ENCODE measurements around the gene LRTM2. TPM values are rescaled to one million over a fixed set of nuclear protein-coding genes. Genes with fewer than 3 reads are reported as not detected.
A peak's percentile ranks its signal among the peaks of the same experiment; 100 is the strongest.

The LRTM2 gene
- total RNA-seq, 1 experiment from 2014 or later, result not detected

GRCh38 chr12:1829306-1829900, 9.0 kb downstream of the LRTM2 start:
- DNase-seq (ENCODE audit: low spot score), result no peak

GRCh38 chr12:1830401-1830845, 10.1 kb downstream of the LRTM2 start:
- DNase-seq (ENCODE audit: low spot score), result no peak

DNA sequence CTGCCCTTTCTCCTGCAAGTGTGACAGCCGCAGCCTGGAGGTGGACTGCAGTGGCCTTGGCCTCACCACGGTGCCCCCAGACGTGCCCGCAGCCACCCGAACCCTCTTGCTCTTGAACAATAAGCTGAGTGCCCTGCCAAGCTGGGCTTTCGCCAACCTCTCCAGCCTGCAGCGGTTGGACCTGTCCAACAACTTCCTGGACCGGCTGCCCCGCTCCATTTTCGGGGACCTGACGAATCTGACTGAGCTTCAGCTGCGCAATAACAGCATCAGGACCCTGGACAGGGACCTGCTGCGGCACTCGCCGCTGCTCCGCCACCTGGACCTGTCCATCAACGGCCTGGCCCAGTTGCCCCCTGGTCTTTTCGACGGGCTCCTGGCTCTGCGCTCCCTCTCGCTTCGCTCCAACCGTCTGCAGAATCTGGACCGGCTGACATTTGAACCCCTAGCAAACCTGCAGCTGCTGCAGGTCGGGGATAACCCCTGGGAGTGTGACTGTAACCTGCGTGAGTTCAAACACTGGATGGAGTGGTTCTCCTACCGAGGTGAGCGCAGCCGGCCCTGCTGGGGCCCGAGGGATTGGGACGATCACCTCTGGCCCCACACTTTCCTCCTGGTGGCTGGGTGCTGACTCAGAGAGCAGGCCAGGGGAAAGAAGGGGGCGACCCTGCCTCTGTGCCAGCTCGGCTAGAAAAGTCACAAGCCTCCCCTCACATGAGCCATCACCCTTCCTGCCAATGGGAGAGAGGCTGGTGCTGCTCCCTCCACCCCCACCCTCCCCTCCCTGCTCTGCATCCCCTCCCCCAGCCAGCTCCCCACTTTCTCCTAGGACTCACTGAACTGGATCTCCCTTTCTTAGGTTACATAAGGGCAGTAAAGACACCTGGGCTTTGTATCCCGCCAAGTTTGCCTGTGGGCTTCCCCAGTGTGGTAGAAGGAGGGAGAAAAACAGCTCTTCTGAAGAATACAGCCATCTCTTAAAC, 10.9 kb downstream of the LRTM2 start:
- no peak for DNase-seq (ENCODE audit: low spot score)

GRCh38 chr12:1832801-1833595, 12.6 kb downstream of the LRTM2 start:
- no peak for DNase-seq (ENCODE audit: low spot score)

DNA sequence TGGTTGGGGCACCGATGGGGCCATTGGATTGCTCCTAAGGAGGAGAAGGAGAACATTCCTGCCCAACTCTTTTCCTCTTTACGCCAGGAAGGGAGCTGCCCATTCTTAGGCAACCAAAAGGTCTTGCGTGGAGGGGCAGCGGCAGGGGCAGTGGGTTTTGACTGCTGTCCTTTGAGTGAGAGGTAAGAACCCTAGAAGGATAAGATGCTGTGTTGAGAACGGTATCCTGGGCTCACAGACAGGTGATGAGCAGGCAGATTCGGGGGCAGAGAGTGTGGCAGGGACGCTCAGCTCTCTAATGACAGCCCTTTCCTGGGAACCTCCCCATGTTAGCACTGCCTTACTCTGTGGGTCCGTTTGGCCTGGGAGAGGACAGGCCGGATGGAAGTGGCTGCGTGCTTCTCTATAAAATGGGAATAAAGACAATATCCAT, 13.2 kb downstream of the LRTM2 start:
- no peak for DNase-seq (ENCODE audit: low spot score)

- no peak for DNase-seq (ENCODE audit: low spot score)
Observed at GRCh38 chr12:1834186-1834925, 14.0 kb downstream of the LRTM2 start.

- no peak for DNase-seq (ENCODE audit: low spot score)
Observed at GRCh38 chr12:1835211-1836131, 15.1 kb downstream of the LRTM2 start.

GRCh38 chr12:1836241-1836803, 16.0 kb downstream of the LRTM2 start:
- DNase-seq (ENCODE audit: low spot score), result no peak

GRCh38 chr12:1836854-1837421, 16.6 kb downstream of the LRTM2 start:
- no peak for DNase-seq (ENCODE audit: low spot score)

DNA sequence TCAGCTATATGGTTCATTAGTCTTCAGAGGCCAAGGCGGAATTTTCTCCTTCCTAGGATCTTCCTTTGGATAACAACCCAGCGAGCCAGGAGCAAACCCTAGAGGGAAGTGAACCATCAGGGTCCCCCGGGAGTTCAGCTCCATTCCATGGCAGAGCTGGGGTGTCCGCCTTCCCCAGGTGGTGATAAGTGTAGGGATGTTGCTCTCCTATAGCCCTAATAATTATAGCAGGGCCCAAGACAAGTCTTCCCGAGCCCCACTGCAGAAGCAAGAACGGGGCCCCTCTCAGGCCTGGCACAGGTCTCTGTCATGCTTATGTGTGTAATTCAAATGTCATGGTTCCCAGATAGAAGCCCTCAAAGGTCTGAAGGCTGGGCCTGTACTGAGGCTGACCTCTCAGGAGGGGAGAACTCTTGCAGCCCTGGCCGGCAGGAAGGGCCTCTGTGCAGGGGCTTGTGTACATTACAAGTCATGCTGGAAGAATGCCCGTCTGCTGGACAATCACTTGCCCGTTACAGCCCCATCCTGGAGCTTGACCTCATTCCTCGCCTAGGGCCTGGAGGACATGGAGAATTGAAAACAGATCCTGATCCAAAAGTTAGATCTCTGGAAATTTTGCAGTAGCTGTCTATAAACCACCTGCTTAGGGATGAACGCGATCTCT, 17.3 kb downstream of the LRTM2 start:
- peak; percentile 8 for DNase-seq (ENCODE audit: low spot score)

DNA sequence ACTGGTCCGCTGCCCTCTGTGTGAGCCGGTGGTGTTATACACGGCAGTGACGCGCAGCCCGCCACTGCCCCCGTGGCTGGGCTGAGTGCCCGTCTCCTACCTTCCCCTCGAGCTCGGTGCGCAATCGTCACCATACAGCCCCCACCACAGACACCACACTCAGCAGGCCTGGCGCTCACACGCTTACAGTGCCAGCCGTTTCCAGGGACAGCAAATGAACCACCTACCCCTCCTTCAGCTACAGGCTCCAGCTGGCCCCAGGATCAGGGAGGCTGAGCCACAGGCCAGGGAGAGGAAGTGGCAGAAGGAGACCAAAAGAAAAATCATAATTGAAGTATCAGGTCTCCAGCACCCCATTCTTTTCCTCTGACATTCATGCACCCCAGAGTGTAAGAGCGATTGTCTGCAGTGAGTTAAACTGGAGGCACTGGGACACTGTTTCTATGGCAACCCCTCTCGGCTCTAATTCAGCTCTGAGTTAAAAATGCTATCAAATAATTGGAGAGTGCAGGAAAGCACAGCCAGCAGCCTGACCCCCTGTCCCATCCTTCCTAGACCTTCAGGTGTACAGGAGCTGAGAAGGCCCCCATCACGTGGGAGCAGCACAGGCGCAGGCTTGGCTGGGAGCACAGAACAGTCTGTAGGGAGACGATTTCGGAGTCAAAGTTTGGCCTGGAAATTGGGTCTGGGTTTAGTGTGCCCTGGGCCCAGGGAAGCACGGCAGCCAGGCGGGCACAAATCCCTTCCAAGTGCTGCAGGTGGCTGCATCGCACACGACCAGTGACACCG, 18.0 kb downstream of the LRTM2 start:
- DNase-seq (ENCODE audit: low spot score), result no peak

- no peak for DNase-seq (ENCODE audit: low spot score)
Observed at GRCh38 chr12:1838994-1839365, 18.6 kb downstream of the LRTM2 start.

DNA sequence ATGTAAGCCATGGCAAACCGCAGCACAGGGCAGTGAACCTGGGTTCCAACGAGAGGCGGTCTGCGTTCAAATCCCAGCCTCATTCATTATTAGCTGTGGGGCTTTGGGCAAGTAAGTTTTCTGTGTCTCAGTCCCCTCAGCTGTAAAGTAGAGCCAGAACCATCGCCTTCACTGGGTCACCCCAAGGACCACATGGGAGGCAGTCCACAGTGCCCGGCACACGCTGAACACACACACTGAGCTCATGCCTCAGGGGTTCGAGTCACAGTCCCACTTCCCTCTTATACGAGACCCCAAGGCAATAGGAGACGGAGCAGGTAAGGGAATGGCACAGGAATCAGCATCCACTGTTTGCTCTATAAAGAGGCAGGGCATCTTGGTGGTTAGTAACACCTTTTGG, 19.1 kb downstream of the LRTM2 start:
- no peak for DNase-seq (ENCODE audit: low spot score)

GRCh38 chr12:1839956-1840951, 19.9 kb downstream of the LRTM2 start:
- DNase-seq (ENCODE audit: low spot score), result no peak

DNA sequence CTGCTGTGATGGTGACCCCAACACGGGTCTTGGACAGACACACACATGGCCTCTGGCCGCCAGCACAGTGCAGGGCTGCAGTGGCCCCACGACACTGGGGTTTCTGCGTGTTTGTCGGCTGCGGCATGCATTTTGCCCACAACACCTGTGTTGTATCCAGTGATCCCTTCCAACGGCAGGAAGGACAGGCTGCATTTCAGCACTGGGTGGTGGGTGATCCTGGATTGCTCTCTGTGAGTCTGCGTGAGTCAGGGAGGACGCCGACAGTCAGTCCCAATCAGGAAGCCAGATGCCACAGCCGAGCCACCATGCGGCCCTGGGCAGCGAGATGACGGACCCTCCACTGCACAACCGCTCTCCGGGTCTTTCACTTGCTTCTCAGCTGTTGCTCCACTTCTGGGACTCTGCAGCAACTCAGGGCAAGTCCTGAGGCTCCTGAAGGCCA, 20.6 kb downstream of the LRTM2 start:
- no peak for DNase-seq (ENCODE audit: low spot score)

GRCh38 chr12:1841586-1842182, 21.3 kb downstream of the LRTM2 start:
- DNase-seq (ENCODE audit: low spot score), result no peak
